Inflammatory macrophage treated with lipopolysaccharide for 1 hour (primary cell): ENCODE measurements around the gene WDR86.

ENCODE experiments used
- DNase-seq, 2 donors: peaks; one replicate each; pipeline ENCODE4 v3.0.0-alpha.2; 2020 to 2022

WDR86 gene

GRCh38 chr7:151409667-151410404 is at the start of gene WDR86:
Gene WDR86, minus strand, starts transcription at chr7:151410038. Its CDS starts 449 bp downstream, at chr7:151409589.
- DNase-seq = no peak

- DNase-seq = no peak
Measured at GRCh38 chr7:151457534-151457933, 47.7 kb upstream of the WDR86 start.

GRCh38 chr7:151456782-151457181 is 46.9 kb upstream of the WDR86 start:
- DNase-seq = no peak

GRCh38 chr7:151456276-151456675 is 46.4 kb upstream of the WDR86 start:
- no peak for DNase-seq

GRCh38 chr7:151455690-151456089 is 45.9 kb upstream of the WDR86 start:
- no peak for DNase-seq

- no peak for DNase-seq
Measured at GRCh38 chr7:151454932-151455530, 45.2 kb upstream of the WDR86 start.

- no peak for DNase-seq
Measured at GRCh38 chr7:151454305-151454704, 44.5 kb upstream of the WDR86 start.

- no peak for DNase-seq
Measured at GRCh38 chr7:151453326-151453791, 43.5 kb upstream of the WDR86 start.

- DNase-seq = no peak
Measured at GRCh38 chr7:151452680-151453325, 43.0 kb upstream of the WDR86 start.

GRCh38 chr7:151451626-151452571 is 42.1 kb upstream of the WDR86 start:
- no peak for DNase-seq

GRCh38 chr7:151451156-151451555 is 41.3 kb upstream of the WDR86 start:
- no peak for DNase-seq

GRCh38 chr7:151449990-151450389 is 40.2 kb upstream of the WDR86 start:
- DNase-seq = no peak

- DNase-seq = peak; percentile 24 to 82
Measured at GRCh38 chr7:151448261-151449252, 38.7 kb upstream of the WDR86 start.

GRCh38 chr7:151447901-151448260 is 38.0 kb upstream of the WDR86 start:
- no peak for DNase-seq

GRCh38 chr7:151447312-151447711 is 37.5 kb upstream of the WDR86 start:
- DNase-seq = no peak

GRCh38 chr7:151446412-151446811 is 36.6 kb upstream of the WDR86 start:
- DNase-seq = no peak

GRCh38 chr7:151444632-151445031 is 34.8 kb upstream of the WDR86 start:
- no peak for DNase-seq

- DNase-seq = no peak
Measured at GRCh38 chr7:151442776-151443496, 33.1 kb upstream of the WDR86 start.

GRCh38 chr7:151440799-151441445 is 31.1 kb upstream of the WDR86 start:
- no peak for DNase-seq
